A204.1 (cell line): ENCODE results near the gene MOB3A.

Source experiments
- FAIRE-seq: peaks from 2 replicates; lab custom pipeline; 2012; peaks lifted over from hg19 to GRCh38; lab: Jason Lieb, UNC

MOB3A gene

DNA sequence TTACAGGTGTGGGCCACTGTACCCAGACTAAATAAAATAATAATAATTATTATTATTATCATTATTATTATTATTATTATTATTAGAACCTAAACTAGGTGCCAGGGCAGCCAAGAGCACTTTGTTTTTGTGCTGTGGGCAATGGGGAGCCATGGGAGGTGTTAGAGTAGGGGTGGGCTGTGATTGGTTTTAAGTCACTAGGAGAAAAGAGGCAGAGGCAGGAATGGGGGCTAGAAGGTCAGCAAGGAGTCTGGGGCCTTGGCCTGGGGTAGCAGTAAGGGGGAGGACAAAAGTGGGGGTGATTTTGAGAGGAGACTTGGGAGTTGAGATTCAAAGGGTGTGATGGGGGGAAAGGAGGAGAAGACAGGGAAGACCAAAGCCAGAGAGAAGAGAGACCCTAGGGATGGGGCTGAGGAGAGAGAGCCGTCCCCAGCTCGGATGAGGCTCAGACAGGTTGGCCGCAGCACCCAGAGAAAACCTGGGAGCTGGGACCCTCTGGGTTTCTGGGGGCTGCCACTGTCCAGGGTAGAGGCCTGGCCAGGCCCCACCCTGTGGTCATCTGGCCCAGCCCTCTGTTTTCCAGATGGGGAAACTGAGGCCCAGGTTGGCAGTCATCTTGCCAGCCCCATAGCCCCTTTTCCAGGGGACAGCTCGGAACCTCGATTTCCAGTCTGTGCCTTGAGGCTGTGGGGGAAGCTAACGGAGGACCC lies 62.9 kb downstream of the MOB3A start:
- no peak for FAIRE-seq

DNA sequence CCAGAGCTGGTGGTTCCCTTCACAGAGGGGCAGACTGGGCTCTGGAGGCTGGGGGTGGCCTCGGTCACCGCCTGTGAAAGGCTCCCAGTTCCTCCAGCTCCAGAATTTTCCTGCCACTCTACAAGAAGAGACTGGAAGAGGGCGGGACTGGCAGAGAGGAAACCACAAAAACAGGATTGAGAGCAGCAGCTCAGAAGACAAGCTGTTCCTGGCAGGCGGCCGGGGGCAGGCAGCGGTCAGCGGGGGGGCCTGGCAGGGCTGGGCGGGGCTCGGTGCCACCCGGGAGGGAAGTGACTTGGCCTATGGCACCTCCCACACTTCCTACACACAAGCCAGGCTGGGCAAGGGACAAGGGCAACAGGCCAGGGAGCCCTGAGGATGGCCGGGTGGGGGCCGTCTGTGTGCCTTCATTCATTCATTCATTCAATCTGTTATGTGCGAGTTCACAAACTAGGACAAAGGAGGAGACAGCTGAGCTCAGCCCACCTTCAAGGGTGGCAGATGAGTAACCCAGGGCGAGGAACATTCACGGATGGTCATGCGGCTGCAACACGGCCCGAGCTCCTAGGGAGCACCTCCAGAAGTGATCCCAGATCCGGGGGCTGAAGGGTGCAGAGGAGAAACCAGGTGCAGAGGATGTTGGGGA lies 63.7 kb downstream of the MOB3A start:
- no peak for FAIRE-seq

DNA sequence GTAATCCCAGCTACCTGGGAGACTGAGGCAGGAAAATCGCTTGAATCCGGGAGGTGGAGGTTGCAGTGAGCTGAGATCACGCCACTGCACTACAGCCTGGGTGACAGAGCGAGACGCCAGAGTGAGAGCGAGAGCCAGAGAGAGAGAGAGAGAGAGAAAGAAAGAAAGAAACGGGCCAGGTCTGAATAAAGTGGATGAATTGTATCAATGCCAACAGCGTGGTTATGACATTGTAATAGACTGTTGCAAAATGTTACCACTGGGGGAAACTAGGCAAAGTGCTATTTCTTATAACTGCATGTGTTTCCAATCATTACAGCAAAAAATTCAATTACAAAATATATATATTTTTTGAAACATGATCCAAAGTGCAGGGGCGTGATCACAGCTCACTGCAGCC lies 68.8 kb downstream of the MOB3A start:
- FAIRE-seq = no peak

DNA sequence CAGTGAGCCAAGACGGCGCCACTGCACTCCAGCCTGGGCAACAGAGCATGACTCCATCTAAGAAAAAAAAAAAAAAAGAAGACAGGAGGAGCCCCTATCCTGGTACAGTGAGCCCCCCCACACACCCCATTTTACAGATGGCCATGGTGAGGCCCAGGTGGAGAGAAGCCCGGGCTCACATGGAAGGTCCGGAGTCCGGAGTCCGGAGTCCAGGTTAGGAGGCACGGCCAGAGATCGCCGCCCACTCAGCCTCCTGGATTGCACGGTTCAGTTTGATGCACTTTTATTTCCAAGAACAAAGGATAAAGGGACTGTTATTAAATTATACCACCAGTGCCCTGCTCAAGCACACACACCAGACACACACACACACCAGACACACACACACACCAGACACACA lies 69.4 kb downstream of the MOB3A start:
- FAIRE-seq = no peak

DNA sequence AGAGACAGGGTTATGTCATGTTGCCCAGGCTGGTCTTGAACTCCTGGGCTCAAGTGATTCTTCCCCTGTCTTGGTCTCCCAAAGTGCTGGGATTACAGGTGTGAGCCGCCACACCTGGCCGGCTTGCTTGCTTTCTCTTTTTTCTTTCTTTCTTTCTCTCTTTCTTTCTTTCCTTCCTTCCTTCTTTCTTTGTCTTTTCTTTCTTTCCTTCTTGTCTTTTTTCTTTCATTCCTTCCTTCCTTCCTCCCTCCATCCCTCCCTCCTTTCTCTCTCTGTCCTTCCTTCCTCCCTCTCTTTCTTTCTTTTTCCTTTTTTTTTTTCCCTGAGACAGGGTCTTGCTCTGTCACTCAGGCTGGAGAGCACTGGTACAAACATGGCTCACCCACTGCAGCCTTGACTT lies 73.8 kb downstream of the MOB3A start:
- no peak for FAIRE-seq

DNA sequence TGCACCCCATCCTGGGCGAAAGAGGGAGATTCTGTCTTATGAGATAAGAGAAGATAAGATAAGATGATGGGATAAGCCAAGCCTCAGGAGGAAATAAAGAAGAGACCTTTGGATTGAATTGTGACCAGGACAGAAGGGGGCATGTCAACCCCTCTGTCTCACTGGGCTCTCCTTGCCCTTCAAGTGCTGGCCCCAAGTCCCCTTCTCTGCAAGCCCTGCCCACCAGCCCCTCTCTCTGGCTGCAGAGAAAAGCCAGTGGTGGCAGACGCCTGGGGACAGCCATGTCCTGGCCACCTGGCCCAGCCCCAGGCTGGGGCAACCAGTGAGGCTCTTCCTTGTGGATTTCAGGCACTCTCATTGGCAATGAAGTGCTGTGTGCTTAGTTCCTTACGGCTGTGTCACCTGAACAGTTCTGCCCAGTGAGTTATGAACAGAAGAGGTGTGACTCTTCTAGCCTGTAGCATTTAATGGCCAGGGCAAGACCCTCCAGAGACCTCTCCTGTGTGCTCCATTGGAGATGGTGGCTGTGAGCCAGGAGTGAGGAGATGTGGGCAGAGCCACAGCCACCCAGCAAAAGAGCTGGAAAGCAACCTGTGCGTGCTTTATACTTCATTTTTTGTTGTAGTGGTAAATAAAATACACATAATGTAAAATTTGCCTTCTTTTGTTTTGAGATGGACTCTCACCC lies 74.5 kb downstream of the MOB3A start:
- no peak for FAIRE-seq
